ENCODE results near the gene TMUB2.

TMUB2 gene

DNA sequence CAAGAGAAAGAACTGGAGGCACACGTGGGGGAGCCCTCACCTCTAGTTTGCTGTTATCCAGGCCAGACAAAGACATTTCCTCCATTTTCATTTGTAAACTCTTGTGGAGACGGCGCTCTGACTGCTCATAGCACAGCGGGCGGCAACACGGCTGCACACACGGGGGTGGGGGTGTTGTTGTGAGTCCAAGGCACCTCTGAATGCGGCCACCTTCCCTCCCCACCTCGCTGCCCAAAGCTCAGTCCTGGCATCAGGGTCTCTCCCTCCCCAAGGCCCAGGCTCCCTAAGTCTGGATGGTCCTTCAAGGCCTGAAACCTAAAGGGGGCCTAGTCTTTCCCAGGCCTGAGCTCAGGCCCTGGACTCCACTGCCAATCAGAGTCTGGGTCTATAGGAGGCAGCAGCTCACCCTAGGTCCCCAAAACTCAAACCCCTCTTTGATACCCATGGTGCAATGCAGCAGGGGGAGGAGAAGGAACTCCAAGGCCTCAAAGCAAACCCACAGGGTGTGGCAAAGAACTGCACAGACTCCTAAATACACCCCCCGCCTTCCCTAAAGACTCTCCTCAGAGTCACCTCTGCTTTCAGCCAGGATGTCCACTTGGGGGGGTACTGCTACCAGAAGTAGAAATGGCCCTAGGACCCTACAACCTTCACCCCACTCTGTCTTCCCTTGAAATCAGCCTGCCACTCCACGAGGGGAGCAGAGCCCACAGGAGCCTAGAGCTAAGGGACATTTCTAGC, 11.4 kb downstream of the TMUB2 start:
- Histone ChIP-seq H3K4me3 (replicated peaks; ENCODE audit: low read depth, low read length) (peak overlapping the region; percentile 90), H3K36me3 (ENCODE audit: control insufficient read depth, insufficient read depth, low read length) (peaks cover 28% of the 10 kb centered on the region), H3K27me3 (replicated peaks; ENCODE audit: control insufficient read depth, insufficient read depth, low read length) (no peaks in the 10 kb centered on the region)
- DNase-seq (ENCODE audit: extremely low read depth, insufficient read length) = no peak
- TF ChIP-seq, protein P1, sequence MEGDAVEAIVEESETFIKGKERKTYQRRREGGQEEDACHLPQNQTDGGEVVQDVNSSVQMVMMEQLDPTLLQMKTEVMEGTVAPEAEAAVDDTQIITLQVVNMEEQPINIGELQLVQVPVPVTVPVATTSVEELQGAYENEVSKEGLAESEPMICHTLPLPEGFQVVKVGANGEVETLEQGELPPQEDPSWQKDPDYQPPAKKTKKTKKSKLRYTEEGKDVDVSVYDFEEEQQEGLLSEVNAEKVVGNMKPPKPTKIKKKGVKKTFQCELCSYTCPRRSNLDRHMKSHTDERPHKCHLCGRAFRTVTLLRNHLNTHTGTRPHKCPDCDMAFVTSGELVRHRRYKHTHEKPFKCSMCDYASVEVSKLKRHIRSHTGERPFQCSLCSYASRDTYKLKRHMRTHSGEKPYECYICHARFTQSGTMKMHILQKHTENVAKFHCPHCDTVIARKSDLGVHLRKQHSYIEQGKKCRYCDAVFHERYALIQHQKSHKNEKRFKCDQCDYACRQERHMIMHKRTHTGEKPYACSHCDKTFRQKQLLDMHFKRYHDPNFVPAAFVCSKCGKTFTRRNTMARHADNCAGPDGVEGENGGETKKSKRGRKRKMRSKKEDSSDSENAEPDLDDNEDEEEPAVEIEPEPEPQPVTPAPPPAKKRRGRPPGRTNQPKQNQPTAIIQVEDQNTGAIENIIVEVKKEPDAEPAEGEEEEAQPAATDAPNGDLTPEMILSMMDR (IDR thresholded peaks at IDR 0.05; ENCODE audit: insufficient read depth, low read length, poor library complexity, severe bottlenecking) = peak; percentile 16

DNA sequence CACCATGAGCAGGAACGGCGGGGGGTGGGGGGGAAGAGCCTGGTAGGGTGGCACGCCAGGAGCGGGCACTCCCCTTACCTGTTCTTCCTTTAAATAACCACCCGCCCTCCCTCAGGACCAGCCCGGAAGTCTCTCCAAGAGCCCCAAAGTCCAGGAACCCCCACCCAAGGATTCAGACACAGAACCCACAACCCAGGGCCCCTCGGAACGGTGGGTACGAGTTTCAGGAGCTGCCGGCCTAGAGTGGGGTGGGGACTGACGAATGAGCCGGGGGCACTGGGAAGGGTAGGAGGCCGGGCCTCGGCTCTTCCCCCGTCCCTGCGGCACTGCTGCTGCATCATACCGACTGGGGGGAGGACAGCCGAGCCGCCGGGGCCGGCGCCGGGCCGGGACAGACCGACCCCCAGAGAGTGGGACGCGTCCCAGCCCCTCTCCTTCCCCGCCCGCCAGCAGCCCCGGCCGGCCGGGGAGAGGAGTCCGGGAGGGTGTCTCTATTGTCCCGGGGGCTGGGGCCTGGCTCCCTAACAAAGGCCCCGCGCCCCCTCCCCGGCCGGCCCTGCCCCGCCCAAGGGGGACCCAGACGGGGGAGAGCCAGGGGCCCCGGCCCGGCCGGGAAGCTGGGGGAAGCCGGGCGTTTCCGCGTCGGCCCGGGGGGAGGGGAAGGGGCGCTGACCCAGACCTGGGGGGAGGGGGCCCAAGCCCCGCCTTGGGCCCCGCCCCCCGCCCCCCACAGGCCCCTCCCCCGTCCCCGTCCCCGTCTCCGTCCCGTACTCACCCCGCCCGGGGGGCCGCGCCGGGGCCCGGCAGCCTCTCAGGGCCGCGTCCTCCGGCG, 12.2 kb downstream of the TMUB2 start:
- Histone ChIP-seq H3K27me3 (replicated peaks; ENCODE audit: control insufficient read depth, insufficient read depth, low read length) (no peaks in the 10 kb centered on the region), H3K4me3 (replicated peaks; ENCODE audit: low read depth, low read length) (peak overlapping the region; percentile 90), H3K36me3 (ENCODE audit: control insufficient read depth, insufficient read depth, low read length) (peaks cover 22% of the 10 kb centered on the region)
- peak; percentile 70 for DNase-seq (ENCODE audit: extremely low read depth, insufficient read length)
- TF ChIP-seq, protein P1 (IDR thresholded peaks at IDR 0.05; ENCODE audit: insufficient read depth, low read length, poor library complexity, severe bottlenecking) = no peak

- Histone ChIP-seq H3K4me3 (replicated peaks; ENCODE audit: low read depth, low read length) (peak within 1 kb of the TSS; percentile 90), H3K27me3 (replicated peaks; ENCODE audit: control insufficient read depth, insufficient read depth, low read length) (no peaks in the 10 kb centered on the region), H3K36me3 (ENCODE audit: control insufficient read depth, insufficient read depth, low read length) (peaks cover 14% of the 10 kb centered on the region)
- peak; percentile 99 for DNase-seq (ENCODE audit: extremely low read depth, insufficient read length)
- TF ChIP-seq, protein P1 (IDR thresholded peaks at IDR 0.05; ENCODE audit: insufficient read depth, low read length, poor library complexity, severe bottlenecking) = no peak
Measured at GRCh38 chr17:44199553-44200477, 13.0 kb downstream of the TMUB2 start, which contains the start of gene ATXN7L3. Gene ATXN7L3, minus strand, starts transcription at chr17:44199884. Its CDS starts 1,814 bp downstream, at chr17:44198070.

DNA sequence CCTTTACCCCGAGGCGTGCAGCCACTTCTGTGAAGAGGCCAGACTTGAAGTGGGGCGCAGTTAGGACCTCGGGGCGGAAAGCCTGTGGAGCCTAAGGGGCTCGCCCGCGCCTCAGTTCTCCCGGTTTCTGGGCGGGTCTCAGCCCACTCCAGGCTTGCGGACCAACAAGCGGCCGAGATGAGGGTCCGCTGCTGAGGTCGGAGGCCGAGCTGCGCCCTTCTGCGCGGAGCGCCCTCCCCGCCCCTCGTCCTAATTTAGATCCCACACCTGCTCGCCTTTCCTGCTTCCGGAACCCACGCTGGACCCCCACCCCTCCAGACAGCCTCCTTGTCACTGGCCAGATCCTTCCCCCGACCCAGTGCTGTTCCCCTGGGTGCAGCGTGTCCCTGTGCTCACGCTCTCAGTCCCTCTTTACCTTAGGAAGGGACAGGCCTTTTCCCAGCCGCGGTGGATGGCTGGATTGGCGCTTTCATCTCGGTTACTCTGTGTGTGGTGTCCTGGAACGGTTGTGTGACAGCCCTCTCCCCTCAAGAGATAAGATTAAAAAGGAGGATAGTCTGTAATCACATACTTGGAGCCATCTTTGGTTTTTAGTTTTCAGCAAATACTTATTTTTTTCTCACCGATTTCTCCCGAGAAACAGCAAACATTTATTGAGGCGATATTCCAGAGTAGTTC, 13.8 kb downstream of the TMUB2 start:
- H3K36me3 ChIP-seq (ENCODE audit: control insufficient read depth, insufficient read depth, low read length) = peaks cover 7% of the 10 kb centered on the region
- no peaks in the 10 kb centered on the region for H3K27me3 ChIP-seq (replicated peaks; ENCODE audit: control insufficient read depth, insufficient read depth, low read length)
- TF ChIP-seq, protein P1 (IDR thresholded peaks at IDR 0.05; ENCODE audit: insufficient read depth, low read length, poor library complexity, severe bottlenecking) = no peak
- DNase-seq (ENCODE audit: extremely low read depth, insufficient read length) = no peak
- peak overlapping the region; percentile 81 for H3K4me3 ChIP-seq (replicated peaks; ENCODE audit: low read depth, low read length)

DNA sequence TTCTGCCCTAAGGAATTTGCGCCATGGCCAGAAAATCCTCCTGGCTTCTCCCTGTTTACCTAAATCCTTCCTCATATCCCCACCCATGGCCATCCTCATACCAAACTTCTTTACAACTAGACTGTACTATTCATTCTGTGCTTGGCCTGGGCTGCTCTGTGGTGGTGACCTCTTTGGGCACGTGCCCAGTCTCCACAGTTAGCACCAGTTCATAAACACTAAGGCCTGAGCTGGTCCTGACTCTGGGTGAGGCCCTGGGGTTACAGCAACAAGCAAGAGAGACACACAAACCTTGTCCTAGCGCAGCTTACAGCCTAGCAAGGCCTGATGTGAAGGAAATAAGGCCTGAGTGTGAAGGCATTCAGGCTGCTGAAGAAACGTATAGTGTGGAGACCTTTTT, 16.0 kb downstream of the TMUB2 start:
- H3K4me3 ChIP-seq (replicated peaks; ENCODE audit: low read depth, low read length) = no peak overlapping the region
- no peaks in the 10 kb centered on the region for H3K27me3 ChIP-seq (replicated peaks; ENCODE audit: control insufficient read depth, insufficient read depth, low read length)
- DNase-seq (ENCODE audit: extremely low read depth, insufficient read length) = no peak
- TF ChIP-seq, protein P1 (IDR thresholded peaks at IDR 0.05; ENCODE audit: insufficient read depth, low read length, poor library complexity, severe bottlenecking) = no peak
- peaks cover 16% of the 10 kb centered on the region for H3K36me3 ChIP-seq (ENCODE audit: control insufficient read depth, insufficient read depth, low read length)

All from GM06990 (cell line).